A549 (cell line): Measurements from ENCODE around the gene COG2. TPM values are rescaled to one million over a fixed set of nuclear protein-coding genes. Genes with fewer than 3 reads are reported as not detected.

Source experiments
- ATAC-seq, 2 experiments: fragments of 200-7000 bp in 1 of 2; fragments of >200 bp in 1 of 2; cut with Nextera tagmentation in 1 of 2; cut with Tn5 transposase in 1 of 2; 3 replicates each; pipeline versions ENCODE4 v1.8.0 to v1.9.1; 2018 to 2020; ENCODE audit warnings: mild to moderate bottlenecking in 1 of 2, moderate library complexity in 1 of 2
- CTCF ChIA-PET: fragments of 300-600 bp; sonication (Branson Sonifier 250); formaldehyde crosslinking; extraction: SDS; loops from one replicate; lab custom pipeline; 2021; ENCODE audit warnings: antibody characterized with exemption, inconsistent platforms; lab: Yijun Ruan, JAX
- POLR2A ChIA-PET: fragments of 350-600 bp; formaldehyde crosslinking; extraction: SDS; loops from one replicate; lab custom pipeline; 2021; ENCODE audit warnings: antibody characterized with exemption, inconsistent platforms; lab: Yijun Ruan, JAX
- DNase-seq, 2 experiments: peaks; one replicate each; pipeline versions ENCODE4 v3.0.0 to v3.0.0-alpha.2; 2011 to 2016; ENCODE audit warnings: low read depth in 1 of 2, low spot score in 1 of 2
- FAIRE-seq: peaks from 2 replicates; lab custom pipeline; 2011; peaks lifted over from hg19 to GRCh38; lab: Jason Lieb, UNC
- H3K27ac ChIP-seq, 2 experiments: fragments of >200 bp; sonication (Bioruptor Twin); formaldehyde crosslinking; 3 replicates each; pipeline ENCODE4 v1.5.1; 2016 to 2017
- H3K4me1 ChIP-seq: fragments of >200 bp; sonication (Bioruptor Twin); formaldehyde crosslinking; 3 replicates; pipeline ENCODE4 v1.6.1; 2016
- H3K4me2 ChIP-seq: fragments of >200 bp; sonication (Bioruptor Twin); formaldehyde crosslinking; 3 replicates; pipeline ENCODE4 v1.6.1; 2016
- H3K4me3 ChIP-seq: fragments of >200 bp; sonication (Bioruptor Twin); formaldehyde crosslinking; 3 replicates; pipeline ENCODE4 v1.5.1; 2016
- H3K9me3 ChIP-seq: fragments of >200 bp; sonication (Bioruptor Twin); formaldehyde crosslinking; 3 replicates; pipeline ENCODE4 v1.6.1; 2016
- CHD2 ChIP-seq: fragments of 150-350 bp; IDR thresholded peaks from 2 replicates; pipeline ENCODE4 v1.6.1; 2014; ENCODE audit warnings: low read length; ENCODE audit not compliant: partially characterized antibody
- CTCF ChIP-seq: fragments of >200 bp; sonication (Bioruptor Twin); formaldehyde crosslinking; IDR thresholded peaks from 3 replicates; pipeline ENCODE4 v1.5.1; 2016
- E2F6 ChIP-seq: IDR thresholded peaks from 2 replicates; pipeline ENCODE4 v1.6.1; 2012; ENCODE audit warnings: low read depth, borderline replicate concordance
- ELK1 ChIP-seq: fragments of 150-350 bp; IDR thresholded peaks from 2 replicates; pipeline ENCODE4 v1.6.1; 2014; ENCODE audit warnings: low read depth, mild to moderate bottlenecking, low read length
- FOSL2 ChIP-seq, 2 experiments: fragments of 450-650 bp in 1 of 2; fragments of >200 bp in 1 of 2; sonication (Bioruptor Twin) in 1 of 2; formaldehyde crosslinking; IDR thresholded peaks; 2 replicates each; pipeline versions ENCODE4 v1.5.0 to v1.6.1; 2016 to 2020; ENCODE audit warnings: mild to moderate bottlenecking in 1 of 2, moderate library complexity in 1 of 2
- FOXS1 ChIP-seq: fragments of 250-450 bp; sonication (Bioruptor Pico); IDR thresholded peaks from 2 replicates; pipeline ENCODE4 v1.5.0; 2020; ENCODE audit warnings: mild to moderate bottlenecking, moderate library complexity
- GATA3 ChIP-seq: IDR thresholded peaks from 2 replicates; pipeline ENCODE4 v1.6.1; 2012; ENCODE audit warnings: borderline replicate concordance
- HES2 ChIP-seq: fragments of >200 bp; sonication (Bioruptor Twin); formaldehyde crosslinking; IDR thresholded peaks from 2 replicates; pipeline ENCODE4 v1.6.1; 2016
- JUNB ChIP-seq: fragments of >200 bp; sonication (Bioruptor Twin); formaldehyde crosslinking; IDR thresholded peaks from 2 replicates; pipeline ENCODE4 v1.6.1; 2016
- PHF8 ChIP-seq: fragments of 200-600 bp; sonication (generic); IDR thresholded peaks from 2 replicates; pipeline ENCODE4 v1.6.1; 2016; ENCODE audit warnings: low read depth, mild to moderate bottlenecking, antibody characterized with exemption, moderate library complexity, borderline replicate concordance
- RAD21 ChIP-seq, 2 experiments: fragments of >200 bp in 1 of 2; sonication (Bioruptor Twin) in 1 of 2; formaldehyde crosslinking in 1 of 2; IDR thresholded peaks in 1 of 2; conservative IDR thresholded peaks in 1 of 2; 2 replicates in 1 of 2; 3 replicates in 1 of 2; pipeline ENCODE4 v1.6.1; 2012 to 2018; ENCODE audit warnings: inconsistent platforms in 1 of 2
- RCOR1 ChIP-seq: fragments of 150-350 bp; IDR thresholded peaks from 2 replicates; pipeline ENCODE4 v1.6.1; 2014; ENCODE audit warnings: antibody characterized with exemption, low read length, low read depth
- RFX5 ChIP-seq: fragments of 450-650 bp; IDR thresholded peaks from 2 replicates; pipeline ENCODE4 v1.7.1; 2014; ENCODE audit warnings: antibody characterized with exemption, mild to moderate bottlenecking, moderate library complexity
- RNF2 ChIP-seq: fragments of 200-600 bp; sonication (generic); IDR thresholded peaks from 2 replicates; pipeline ENCODE4 v1.6.1; 2016; ENCODE audit warnings: low read depth, mild to moderate bottlenecking, antibody characterized with exemption, moderate library complexity, borderline replicate concordance
- SMC3 ChIP-seq: fragments of >200 bp; sonication (Bioruptor Twin); formaldehyde crosslinking; IDR thresholded peaks from 3 replicates; pipeline ENCODE4 v1.6.1; 2018; ENCODE audit warnings: inconsistent platforms
- USF2 ChIP-seq: fragments of 450-650 bp; IDR thresholded peaks from 2 replicates; pipeline ENCODE4 v1.6.1; 2014; ENCODE audit warnings: antibody characterized with exemption
- WGBS: methylation state at CpG from one replicate; pipeline ENCODE4 v1.1.6; 2017; ENCODE audit errors: missing lambda C conversion rate; 5-methylcytosine and 5-hydroxymethylcytosine counted together
- polyA plus RNA-seq, 4 experiments: library from polyadenylated mRNA; depleted of rRNA in 3 of 4; stranded (reverse); fragments of >200 nt; fragmentation: RNase III in 1 of 4; extraction: RNeasy Plus Mini Kit Qiagen cat#74134 plus additional on column Dnase treatment in 1 of 4; gene quantifications; 2 replicates in 3 of 4; 3 replicates in 1 of 4; pipeline ENCODE4 v1.2.3, GENCODE V29; 2011 to 2017

The COG2 gene
- polyA plus RNA-seq, 2 of the 4 experiments (the other 2 are of a cell fraction) = 23.0 to 34.2 TPM

- no peak for TF ChIP-seq CHD2
These were observed 10.8 kb upstream of the COG2 start (continued) for GRCh38 chr1:230631477-230631876.

- WGBS = 4% methylated on average over 4 of the region's 4 CpGs
- H3K27ac ChIP-seq = no peak overlapping the region
- DNase-seq = peak; percentile 46 to 59
- ChIA-PET POLR2A (no interaction called here), CTCF (interaction anchor here (0.7 to 2.5 kb wide), 7 partner anchors 9 to 704 kb away, joined by 3 to 8 read pairs (median 3); partner anchors contain the start of gene COG2)
- H3K9me3 ChIP-seq = no peaks in the 10 kb centered on the region
- no peaks in the 10 kb centered on the region for H3K4me1 ChIP-seq
- H3K4me3 ChIP-seq = no peak overlapping the region
- no peak overlapping the region for H3K4me2 ChIP-seq
- TF ChIP-seq HES2 = no peak
- TF ChIP-seq RAD21 (conservative IDR thresholded peaks at IDR 0.05 in 1 of 2, IDR thresholded peaks at IDR 0.05 in 1 of 2) = peak; percentile 73
- no peak for TF ChIP-seq FOSL2 (IDR thresholded peaks at IDR 0.05)
- TF ChIP-seq FOSL2 (CRISPR knock-in tag; IDR thresholded peaks at IDR 0.05) = no peak
- peak; percentile 64 for TF ChIP-seq CTCF
- no peak for TF ChIP-seq JUNB
- no peak for TF ChIP-seq RNF2
- TF ChIP-seq E2F6 = no peak
- TF ChIP-seq RFX5 = no peak
- peak; percentile 54 for TF ChIP-seq SMC3
- no peak for FAIRE-seq
- ATAC-seq = peak; percentile 90 to 93
These were observed 9.9 kb upstream of the COG2 start for GRCh38 chr1:230632273-230632873.

GRCh38 chr1:230633469-230633868, 8.8 kb upstream of the COG2 start:
- FAIRE-seq (no peak), DNase-seq (no peak), ATAC-seq (no peak)
- WGBS = 10% methylated on average over 2 of the region's 2 CpGs
- POLR2A ChIA-PET = no interaction called here
- no peak overlapping the region for H3K27ac ChIP-seq
- H3K4me3 ChIP-seq = no peak overlapping the region
- H3K4me2 ChIP-seq = no peak overlapping the region
- CTCF ChIA-PET = interaction anchor here (1.0 to 2.5 kb wide), 4 partner anchors 8 to 574 kb away, joined by 3 to 8 read pairs (median 4); partner anchors contain the start of gene COG2
- no peaks in the 10 kb centered on the region for H3K4me1 ChIP-seq
- no peaks in the 10 kb centered on the region for H3K9me3 ChIP-seq
- TF ChIP-seq PHF8 = no peak

- Histone ChIP-seq H3K9me3 (no peaks in the 10 kb centered on the region), H3K4me1 (no peaks in the 10 kb centered on the region), H3K4me2 (no peak overlapping the region), H3K27ac (no peak overlapping the region), H3K4me3 (no peak overlapping the region)
- FAIRE-seq = no peak
- no peak for ATAC-seq
- TF ChIP-seq USF2 (no peak), GATA3 (no peak), RCOR1 (no peak), FOXS1 (CRISPR knock-in tag) (no peak), ELK1 (no peak)
- 50% methylated on average over 5 of the region's 5 CpGs for WGBS
- CTCF ChIA-PET = interaction anchor here (0.9 to 2.5 kb wide), 2 partner anchors 9 to 950 kb away, joined by 3 to 8 read pairs; no protein-coding TSS in a partner anchor
- DNase-seq = no peak
- POLR2A ChIA-PET = no interaction called here
These were observed 7.9 kb upstream of the COG2 start for GRCh38 chr1:230634384-230634783.
